HG02588 (cell line): ENCODE results near the gene SCAPER.

Source experiments
- ATAC-seq: cut with Tn5 transposase; IDR thresholded peaks from one replicate; pipeline ENCODE4 v1.9.1; 2021; ENCODE audit warnings: mild to moderate bottlenecking, moderate library complexity; ENCODE audit not compliant: unreplicated experiment

The SCAPER gene

DNA sequence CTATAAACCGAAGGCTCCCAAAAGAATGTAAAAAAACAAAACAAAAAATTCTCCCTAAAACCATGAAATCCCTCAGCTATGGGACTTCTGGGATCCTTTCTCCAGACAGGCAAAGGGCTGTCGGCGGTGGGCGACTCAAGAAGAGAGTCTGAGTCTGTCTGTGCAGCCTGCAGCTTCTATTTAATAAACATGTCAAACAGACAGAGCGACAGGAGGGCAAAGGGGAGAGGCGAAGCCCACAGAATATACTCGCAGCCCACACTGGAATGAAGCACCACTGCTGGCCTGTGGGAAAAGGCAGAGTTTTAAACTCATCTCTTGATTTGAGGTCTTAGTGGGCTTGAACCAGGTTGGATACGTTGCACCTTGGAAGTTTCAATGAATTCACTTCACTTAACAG lies 528.3 kb downstream of the SCAPER start:
- no peak for ATAC-seq

DNA sequence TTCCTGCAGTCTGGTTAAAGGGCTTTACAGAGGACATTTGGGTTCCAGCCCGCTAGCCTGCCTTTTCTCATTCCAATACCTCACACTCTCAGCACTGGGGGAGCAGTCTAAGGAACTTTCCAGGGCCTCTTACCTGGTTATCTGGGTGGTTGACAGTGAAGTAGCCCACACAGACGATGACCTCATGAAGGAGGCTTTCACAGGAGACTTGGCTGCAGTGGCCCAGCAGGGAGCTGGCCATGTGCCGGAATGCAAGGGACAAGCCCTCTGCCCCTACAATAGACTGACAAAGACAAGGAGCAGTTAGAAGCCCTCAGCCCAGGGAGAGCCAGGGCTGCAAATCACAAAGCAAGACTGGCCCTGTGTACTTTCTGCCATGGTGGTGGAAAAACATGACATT lies 529.1 kb downstream of the SCAPER start:
- ATAC-seq: no peak

GRCh38 chr15:76368122-76368621 lies 537.0 kb downstream of the SCAPER start:
- no peak for ATAC-seq

- no peak for ATAC-seq
Measured at GRCh38 chr15:76366714-76367113, 538.4 kb downstream of the SCAPER start.

- ATAC-seq: no peak
Measured at GRCh38 chr15:76363251-76363650, 541.9 kb downstream of the SCAPER start.

DNA sequence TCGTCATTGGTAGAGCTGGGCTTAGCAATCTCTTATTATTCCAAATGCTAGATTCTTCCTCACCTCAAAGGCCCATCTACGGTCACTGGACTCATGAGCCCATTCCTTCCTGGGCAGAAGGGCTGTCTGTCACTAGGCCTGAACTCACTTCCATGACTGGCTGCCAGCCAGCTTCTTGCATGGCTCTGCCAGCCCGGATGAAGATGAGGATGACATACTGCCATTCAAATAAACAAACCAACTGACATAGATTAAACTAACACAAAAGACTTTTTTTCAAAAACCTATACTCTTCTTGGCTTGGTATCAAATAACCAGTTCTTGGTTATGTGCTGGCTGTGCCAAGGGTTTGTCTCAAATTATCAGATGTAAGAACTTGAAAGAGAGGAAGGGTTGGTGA lies 544.7 kb downstream of the SCAPER start:
- no peak for ATAC-seq

DNA sequence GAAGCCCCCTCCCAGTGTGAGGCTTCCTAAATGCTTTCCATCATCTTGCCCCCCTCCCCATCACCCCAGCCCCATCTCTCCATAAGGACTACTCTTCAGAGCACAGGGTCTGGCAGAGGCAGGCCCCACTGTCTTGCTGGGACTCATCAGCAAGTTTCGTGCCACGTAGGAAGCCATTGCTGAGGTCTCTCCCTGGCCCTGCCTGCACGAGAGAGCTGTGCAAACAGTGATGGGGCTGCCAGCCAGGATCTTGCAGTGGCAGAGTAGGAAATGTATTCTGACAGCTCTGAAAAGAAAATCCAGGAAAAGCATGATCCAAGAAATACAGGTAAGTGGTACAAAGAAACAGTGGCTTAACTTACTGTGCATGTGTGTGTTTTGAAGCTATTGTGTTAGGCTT lies 546.0 kb downstream of the SCAPER start:
- ATAC-seq: no peak

DNA sequence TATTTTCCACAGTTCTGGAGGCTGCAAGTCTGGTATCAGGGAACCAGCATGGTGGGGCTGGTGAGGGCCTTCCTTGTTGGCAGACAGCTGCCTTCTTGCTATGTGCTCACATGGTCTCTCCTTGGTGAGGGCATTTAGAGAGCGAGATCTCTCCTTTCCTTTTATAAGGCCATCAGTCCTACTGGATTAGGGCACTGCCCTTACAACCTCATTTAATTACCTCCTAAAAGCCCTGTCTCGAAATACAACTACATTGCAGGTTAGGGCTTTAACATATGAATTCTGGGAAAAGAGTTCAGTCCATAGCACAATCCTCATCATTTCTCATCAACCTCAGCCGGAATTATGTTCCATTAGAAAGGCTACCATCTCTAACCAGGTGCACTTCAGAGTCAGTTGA lies 546.7 kb downstream of the SCAPER start:
- no peak for ATAC-seq

DNA sequence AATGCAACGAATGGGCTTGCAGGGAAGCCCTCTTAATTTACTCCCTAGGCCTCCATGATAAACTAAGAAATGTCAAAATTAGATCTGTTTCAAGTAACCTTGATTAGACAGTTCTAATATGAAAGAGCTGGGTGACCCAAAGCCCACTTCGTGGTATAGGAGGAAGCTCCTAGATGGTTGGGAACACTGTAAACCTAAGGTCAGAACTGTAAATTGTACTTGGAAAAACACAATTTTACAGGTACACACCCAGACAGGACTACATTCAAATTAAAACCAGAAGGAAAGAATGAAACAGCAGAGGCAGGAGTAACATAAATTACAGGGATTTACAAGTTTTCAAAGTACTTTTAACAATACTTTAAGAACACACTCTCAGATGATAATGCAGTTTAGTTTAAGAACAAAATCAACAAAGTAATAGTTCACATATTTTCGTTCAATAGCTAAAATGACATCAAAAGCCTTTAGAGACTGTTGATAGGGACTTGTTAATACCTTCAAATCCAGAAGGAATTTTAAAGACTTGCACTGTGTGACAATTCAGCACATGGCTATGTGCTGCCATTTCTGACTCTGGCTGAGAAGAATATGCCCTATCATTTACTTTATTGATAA lies 550.2 kb downstream of the SCAPER start:
- ATAC-seq: no peak

DNA sequence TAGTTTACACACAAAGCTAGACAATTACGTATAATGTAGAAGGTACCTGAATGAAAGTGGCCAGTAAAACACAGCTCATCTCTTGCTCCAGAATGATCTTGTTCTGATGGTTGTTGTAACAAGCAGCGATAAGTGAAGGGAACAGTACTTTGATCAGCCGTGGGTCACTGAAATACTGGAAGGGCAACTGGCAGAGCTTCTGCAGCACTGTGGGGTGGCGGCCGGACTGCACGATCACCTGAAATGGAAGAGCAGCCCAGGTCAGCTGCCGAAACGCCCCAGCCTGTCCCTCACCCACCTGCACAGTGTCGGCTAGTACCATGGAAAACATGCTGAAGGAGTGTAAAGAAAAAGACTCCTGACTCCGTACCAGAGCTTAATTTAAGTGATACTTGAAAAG lies 551.2 kb downstream of the SCAPER start:
- no peak for ATAC-seq

DNA sequence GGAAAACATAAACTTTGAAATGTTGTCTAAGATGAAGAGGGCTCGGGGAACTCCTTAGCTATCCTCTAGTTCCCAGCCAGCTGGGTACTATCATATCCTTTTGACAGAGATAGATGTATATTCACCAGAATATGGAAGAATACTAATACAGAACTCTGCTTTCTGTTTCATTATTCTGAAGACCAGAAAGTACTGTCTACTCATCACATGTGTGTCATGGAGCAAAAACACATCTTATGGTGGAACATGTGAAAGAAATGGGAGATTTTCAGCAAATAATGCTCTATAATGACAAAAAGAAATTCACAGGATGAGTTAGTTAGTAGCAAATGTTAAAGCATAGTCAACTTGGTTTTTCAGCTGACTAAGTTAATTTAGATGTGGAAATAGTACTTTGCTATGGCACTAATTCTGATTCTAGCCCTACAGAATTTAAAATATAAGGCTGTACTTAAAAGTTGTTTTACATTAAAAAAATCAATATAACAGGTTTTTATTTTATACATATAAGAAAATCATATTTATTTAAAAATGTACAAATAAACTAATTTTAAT lies 552.0 kb downstream of the SCAPER start:
- no peak for ATAC-seq

- ATAC-seq: no peak
Measured at GRCh38 chr15:76349301-76350070, 555.7 kb downstream of the SCAPER start.

DNA sequence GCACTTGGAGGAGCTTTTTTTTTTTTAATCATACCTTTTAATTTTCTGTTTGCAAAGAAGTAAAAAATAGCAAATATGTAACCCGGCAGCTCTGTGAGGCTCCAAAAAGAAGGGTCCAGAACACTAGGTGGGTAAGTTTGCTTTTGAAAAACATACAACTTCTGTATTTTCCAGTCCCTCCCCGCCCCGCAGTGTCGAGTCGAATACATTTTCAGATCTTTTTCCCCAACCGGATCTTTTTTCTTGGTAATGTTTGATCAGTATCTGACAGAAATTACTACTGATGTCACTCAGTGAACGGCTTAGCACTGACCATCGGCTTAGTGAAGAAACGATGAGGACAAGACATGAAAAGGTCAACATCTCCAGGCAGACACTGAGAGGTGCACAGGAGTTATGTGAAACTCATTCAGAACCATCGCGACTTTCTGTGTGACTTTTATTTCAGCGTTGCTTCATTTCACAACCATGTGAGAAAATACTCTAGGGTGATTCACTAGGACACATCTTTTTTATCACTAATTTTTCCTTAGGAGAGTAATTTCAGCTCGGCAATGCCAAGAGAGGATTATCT lies 557.6 kb downstream of the SCAPER start:
- ATAC-seq: no peak

DNA sequence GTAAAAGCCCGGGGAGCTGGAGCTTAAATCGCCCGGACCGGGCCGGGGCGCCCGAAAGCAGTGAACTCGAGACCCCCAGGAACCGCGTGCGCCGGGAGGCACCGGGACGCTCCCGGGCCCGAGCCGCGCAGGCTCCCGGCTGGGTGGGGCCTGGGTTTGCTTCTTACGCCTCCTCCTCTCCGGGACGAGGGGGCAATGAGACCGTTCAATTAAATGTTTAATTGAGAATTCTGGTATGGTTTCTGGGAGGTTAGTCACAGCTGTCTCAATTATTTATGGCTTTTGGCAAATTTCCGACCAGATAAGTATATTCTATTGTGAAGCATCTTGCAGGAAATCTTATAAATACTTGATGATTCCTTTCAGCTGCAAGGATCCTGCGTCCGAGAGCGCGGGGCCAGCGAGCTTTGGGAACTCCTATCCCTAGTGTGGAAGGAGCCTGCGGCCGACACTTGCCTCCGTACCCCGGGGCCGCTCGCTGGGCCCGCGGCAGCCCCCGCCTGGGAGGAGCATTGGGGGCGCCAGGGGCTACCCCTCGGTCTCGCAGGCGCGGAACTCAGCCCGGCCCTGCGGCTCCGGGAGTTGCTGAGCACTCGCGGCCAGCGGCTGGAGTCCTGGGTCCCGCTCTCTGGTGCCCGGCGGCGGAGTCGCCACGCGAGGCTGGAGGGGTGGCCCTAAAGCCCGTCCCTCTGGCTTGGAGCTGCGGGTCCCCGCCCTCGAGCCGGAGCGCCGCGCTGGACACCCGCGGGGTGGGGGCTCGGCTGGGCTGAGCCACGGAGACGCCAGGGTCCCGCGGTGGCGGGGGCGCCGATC lies 558.3 kb downstream of the SCAPER start:
- ATAC-seq: no peak

DNA sequence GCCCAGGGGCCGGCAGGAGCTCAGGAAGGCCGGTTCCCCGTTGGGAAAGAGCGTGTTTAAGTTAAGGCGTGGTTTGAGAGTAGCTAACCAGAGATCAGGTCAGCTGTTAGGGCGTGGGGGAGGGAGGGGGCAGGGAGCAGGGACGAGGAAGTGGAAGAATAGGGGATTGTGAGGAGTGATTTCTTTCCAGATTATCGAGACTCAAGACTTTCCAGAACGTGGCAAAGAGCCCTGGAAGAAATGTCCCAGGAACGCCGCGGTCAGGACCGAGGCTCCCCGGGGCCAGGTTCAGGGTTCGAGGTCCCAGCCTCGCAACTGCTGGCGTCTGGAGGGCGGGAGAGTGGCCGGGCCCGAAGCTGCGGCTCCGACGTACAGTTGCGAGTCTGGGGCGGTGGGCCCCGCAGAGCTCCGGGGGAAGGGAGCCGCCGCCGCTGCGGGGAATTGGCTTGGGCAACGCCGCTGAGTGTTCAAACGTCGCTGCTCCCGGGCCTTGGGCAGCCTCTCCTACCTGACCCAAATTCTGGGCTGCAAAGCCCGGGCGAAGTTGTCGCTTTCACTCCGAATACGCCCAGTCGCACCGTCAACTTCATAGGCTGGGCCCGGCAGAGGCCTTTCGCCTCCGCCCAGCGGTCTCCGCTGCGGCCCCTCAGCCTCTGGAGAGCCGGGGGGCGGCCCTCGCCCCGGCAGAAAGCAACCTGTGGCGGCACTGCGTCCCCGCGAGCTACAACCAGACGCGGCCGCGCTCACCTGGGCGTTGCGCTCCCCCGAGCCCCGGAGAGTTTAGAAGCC lies 559.1 kb downstream of the SCAPER start:
- ATAC-seq: no peak

- no peak for ATAC-seq
Measured at GRCh38 chr15:76345583-76345879, 559.6 kb downstream of the SCAPER start.

DNA sequence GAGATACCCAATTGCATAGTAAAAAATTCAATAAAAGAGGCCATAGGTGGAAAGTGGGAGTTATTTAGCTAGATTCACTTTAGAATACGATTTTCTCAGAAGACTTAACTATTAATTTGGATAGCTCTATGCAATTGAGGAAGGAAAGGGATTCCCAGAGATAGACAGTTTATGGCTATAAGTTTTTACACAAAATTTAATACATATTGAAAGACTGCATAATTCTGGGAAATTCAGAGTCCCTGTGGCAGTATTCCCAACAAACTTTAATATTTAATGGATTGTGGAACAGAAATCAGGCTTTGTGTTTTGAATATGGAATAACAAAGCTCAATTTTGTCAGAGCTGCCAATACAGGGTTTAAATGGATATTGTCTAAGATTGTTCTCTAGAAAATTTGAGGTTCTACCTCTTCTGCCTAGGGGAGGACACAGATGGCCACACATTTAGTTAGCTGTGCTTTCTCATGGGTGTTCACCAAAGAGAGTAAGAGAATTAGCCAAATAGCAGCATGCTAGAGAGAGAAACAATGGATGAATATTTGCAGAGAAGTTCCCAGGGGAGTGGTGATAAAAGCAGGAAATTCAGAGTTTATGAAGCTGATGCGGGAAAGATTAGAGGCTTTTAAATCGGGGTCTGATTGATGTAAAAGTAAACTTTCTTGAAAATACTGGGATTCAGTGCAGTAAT lies 560.1 kb downstream of the SCAPER start:
- ATAC-seq: no peak

- ATAC-seq: no peak
Measured at GRCh38 chr15:76343313-76343996, 561.7 kb downstream of the SCAPER start.
